OCI-LY1 (cell line): ENCODE results near the gene CHID1.

Source experiments
- EZH2 ChIP-seq: fragments of 200-600 bp; sonication (generic), shearing (Covaris generic); IDR thresholded peaks from 2 replicates; pipeline ENCODE4 v1.8.0; 2017; ENCODE audit warnings: borderline replicate concordance, mixed run types, mild to moderate bottlenecking, antibody characterized with exemption, low read length, moderate library complexity, mixed read lengths
- TF ChIP-seq, protein P1 (sequence below): fragments of 200-600 bp; sonication (generic), shearing (Covaris generic); IDR thresholded peaks from 2 replicates; pipeline ENCODE4 v1.5.1; 2017; ENCODE audit warnings: mild to moderate bottlenecking, antibody characterized with exemption, low read length, moderate library complexity, mixed read lengths

GRCh38 chr11:836700-837099 is 73.9 kb downstream of the CHID1 start:
- TF ChIP-seq, protein P1, sequence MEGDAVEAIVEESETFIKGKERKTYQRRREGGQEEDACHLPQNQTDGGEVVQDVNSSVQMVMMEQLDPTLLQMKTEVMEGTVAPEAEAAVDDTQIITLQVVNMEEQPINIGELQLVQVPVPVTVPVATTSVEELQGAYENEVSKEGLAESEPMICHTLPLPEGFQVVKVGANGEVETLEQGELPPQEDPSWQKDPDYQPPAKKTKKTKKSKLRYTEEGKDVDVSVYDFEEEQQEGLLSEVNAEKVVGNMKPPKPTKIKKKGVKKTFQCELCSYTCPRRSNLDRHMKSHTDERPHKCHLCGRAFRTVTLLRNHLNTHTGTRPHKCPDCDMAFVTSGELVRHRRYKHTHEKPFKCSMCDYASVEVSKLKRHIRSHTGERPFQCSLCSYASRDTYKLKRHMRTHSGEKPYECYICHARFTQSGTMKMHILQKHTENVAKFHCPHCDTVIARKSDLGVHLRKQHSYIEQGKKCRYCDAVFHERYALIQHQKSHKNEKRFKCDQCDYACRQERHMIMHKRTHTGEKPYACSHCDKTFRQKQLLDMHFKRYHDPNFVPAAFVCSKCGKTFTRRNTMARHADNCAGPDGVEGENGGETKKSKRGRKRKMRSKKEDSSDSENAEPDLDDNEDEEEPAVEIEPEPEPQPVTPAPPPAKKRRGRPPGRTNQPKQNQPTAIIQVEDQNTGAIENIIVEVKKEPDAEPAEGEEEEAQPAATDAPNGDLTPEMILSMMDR = no peak
- TF ChIP-seq EZH2 = no peak
